ENCODE measurements around the gene AUNIP. TPM values are rescaled to one million over a fixed set of nuclear protein-coding genes. Genes with fewer than 3 reads are reported as not detected.

Gene AUNIP
- total and polyA plus RNA-seq, 2 donors (not counting 1 experiment from before 2014, with no cell fraction given): 0.33 to 1.2 TPM

GRCh38 chr1:25900219-25900618 is 41.0 kb upstream of the AUNIP start:
- Histone ChIP-seq H3K4me3 (replicated peaks in 1 of 4; ENCODE audit: control extremely low read depth in 1 of 4, insufficient read depth in 1 of 4, low read depth in 3 of 4, low read length in 4 of 4) (no peak overlapping the region), H3K4me1 (ENCODE audit: control insufficient read depth, extremely low read depth, insufficient read depth, low read length) (peaks cover 5% of the 10 kb centered on the region), H4K20me1 (ENCODE audit: control insufficient read depth, extremely low read depth, insufficient read depth, low read length) (no peaks in the 10 kb centered on the region), H3K79me2 (ENCODE audit: control insufficient read depth, insufficient read depth, low read length) (peaks cover 37% of the 10 kb centered on the region), H3K27ac (ENCODE audit: insufficient read depth, low read length) (no peak overlapping the region), H3K27me3 (ENCODE audit: control insufficient read depth, insufficient read depth, low read length) (no peaks in the 10 kb centered on the region), H3K9ac (ENCODE audit: insufficient read depth, low read length) (no peak overlapping the region), H3K9me3 (ENCODE audit: control insufficient read depth, insufficient read depth, low read depth, low read length) (no peaks in the 10 kb centered on the region), H3K4me2 (ENCODE audit: extremely low read depth, insufficient read depth, low read length) (no peak overlapping the region), H2AFZ (ENCODE audit: low read length) (no peak overlapping the region), H3K36me3 (ENCODE audit: control insufficient read depth, insufficient read depth, low read length) (peaks cover 3% of the 10 kb centered on the region)
- TF ChIP-seq CTCF (conservative IDR thresholded peaks at IDR 0.05 in 1 of 2, IDR thresholded peaks at IDR 0.05 in 1 of 2; ENCODE audit: low read depth in 1 of 2, low read length in 2 of 2) (no peak), EZH2 (IDR thresholded peaks at IDR 0.05; ENCODE audit: low read length, missing control alignments) (no peak)
- no peak for DNase-seq (ENCODE audit: low read depth in 2 of 2)

GRCh38 chr1:25899792-25900191 is 40.5 kb upstream of the AUNIP start:
- no peak for DNase-seq (ENCODE audit: low read depth in 2 of 2)
- peaks cover 33% of the 10 kb centered on the region for H3K79me2 ChIP-seq (ENCODE audit: control insufficient read depth, insufficient read depth, low read length)

GRCh38 chr1:25898223-25899015 is 39.2 kb upstream of the AUNIP start:
- H3K4me3 ChIP-seq (replicated peaks in 1 of 4; ENCODE audit: control extremely low read depth in 1 of 4, insufficient read depth in 1 of 4, low read depth in 3 of 4, low read length in 4 of 4): no peak overlapping the region
- TF ChIP-seq EZH2 (IDR thresholded peaks at IDR 0.05; ENCODE audit: low read length, missing control alignments): no peak
- no peak for TF ChIP-seq CTCF (conservative IDR thresholded peaks at IDR 0.05 in 1 of 2, IDR thresholded peaks at IDR 0.05 in 1 of 2; ENCODE audit: low read depth in 1 of 2, low read length in 2 of 2)
- no peaks in the 10 kb centered on the region for H4K20me1 ChIP-seq (ENCODE audit: control insufficient read depth, extremely low read depth, insufficient read depth, low read length)
- peaks cover 3% of the 10 kb centered on the region for H3K36me3 ChIP-seq (ENCODE audit: control insufficient read depth, insufficient read depth, low read length)
- no peak overlapping the region for H3K9ac ChIP-seq (ENCODE audit: insufficient read depth, low read length)
- no peaks in the 10 kb centered on the region for H3K9me3 ChIP-seq (ENCODE audit: control insufficient read depth, insufficient read depth, low read depth, low read length)
- H3K79me2 ChIP-seq (ENCODE audit: control insufficient read depth, insufficient read depth, low read length): peaks cover 19% of the 10 kb centered on the region
- H3K4me2 ChIP-seq (ENCODE audit: extremely low read depth, insufficient read depth, low read length): no peak overlapping the region
- H3K4me1 ChIP-seq (ENCODE audit: control insufficient read depth, extremely low read depth, insufficient read depth, low read length): peaks cover 5% of the 10 kb centered on the region
- DNase-seq (ENCODE audit: low read depth in 2 of 2): no peak
- H2AFZ ChIP-seq (ENCODE audit: low read length): no peak overlapping the region
- no peaks in the 10 kb centered on the region for H3K27me3 ChIP-seq (ENCODE audit: control insufficient read depth, insufficient read depth, low read length)
- H3K27ac ChIP-seq (ENCODE audit: insufficient read depth, low read length): no peak overlapping the region

More at GRCh38 chr1:25899792-25900191, 40.5 kb upstream of the AUNIP start:
- Histone ChIP-seq H3K4me1 (ENCODE audit: control insufficient read depth, extremely low read depth, insufficient read depth, low read length) (peaks cover 5% of the 10 kb centered on the region), H3K27ac (ENCODE audit: insufficient read depth, low read length) (no peak overlapping the region), H3K9me3 (ENCODE audit: control insufficient read depth, insufficient read depth, low read depth, low read length) (no peaks in the 10 kb centered on the region), H3K27me3 (ENCODE audit: control insufficient read depth, insufficient read depth, low read length) (no peaks in the 10 kb centered on the region), H3K9ac (ENCODE audit: insufficient read depth, low read length) (no peak overlapping the region), H2AFZ (ENCODE audit: low read length) (no peak overlapping the region), H3K4me3 (replicated peaks in 1 of 4; ENCODE audit: control extremely low read depth in 1 of 4, insufficient read depth in 1 of 4, low read depth in 3 of 4, low read length in 4 of 4) (no peak overlapping the region), H3K36me3 (ENCODE audit: control insufficient read depth, insufficient read depth, low read length) (peaks cover 3% of the 10 kb centered on the region), H4K20me1 (ENCODE audit: control insufficient read depth, extremely low read depth, insufficient read depth, low read length) (no peaks in the 10 kb centered on the region), H3K4me2 (ENCODE audit: extremely low read depth, insufficient read depth, low read length) (no peak overlapping the region)
- TF ChIP-seq CTCF (conservative IDR thresholded peaks at IDR 0.05 in 1 of 2, IDR thresholded peaks at IDR 0.05 in 1 of 2; ENCODE audit: low read depth in 1 of 2, low read length in 2 of 2) (no peak), EZH2 (IDR thresholded peaks at IDR 0.05; ENCODE audit: low read length, missing control alignments) (no peak)
